Heart right ventricle (tissue), 16 donors: ENCODE results near the gene SFMBT2. TPM values are rescaled to one million over a fixed set of nuclear protein-coding genes. Genes with fewer than 3 reads are reported as not detected.

Source experiments
- ATAC-seq, 8 donors: fragments of 200-7000 bp; cut with Tn5 transposase; one replicate each; pipeline ENCODE4 v1.9.1; 2020; ENCODE audit warnings: mild to moderate bottlenecking in 8 of 8, moderate library complexity in 8 of 8, moderate number of reproducible peaks in 1 of 8
- DNase-seq, 2 donors: peaks; one replicate each; pipeline ENCODE4 v3.0.0-alpha.2; 2020
- H3K27ac ChIP-seq, 10 donors: fragments of 200-600 bp; sonication (generic) in 2 of 10; one replicate each; pipeline versions ENCODE4 v1.5.0 to v1.8.0; 2020 to 2022; ENCODE audit warnings: mild to moderate bottlenecking in 3 of 10
- H3K27me3 ChIP-seq, 7 donors: fragments of 200-600 bp; one replicate each; pipeline ENCODE4 v1.8.0; 2021 to 2022; ENCODE audit warnings: mild to moderate bottlenecking in 2 of 7
- H3K36me3 ChIP-seq, 9 donors: fragments of 200-600 bp; sonication (generic) in 1 of 9; one replicate each; pipeline versions ENCODE4 v1.5.0 to v1.8.0; 2020 to 2022; ENCODE audit warnings: mild to moderate bottlenecking in 2 of 9
- H3K4me1 ChIP-seq, 9 donors: fragments of 200-600 bp; sonication (generic) in 1 of 9; one replicate each; pipeline versions ENCODE4 v1.5.0 to v1.8.0; 2020 to 2022; ENCODE audit warnings: mild to moderate bottlenecking in 4 of 9
- H3K4me3 ChIP-seq, 10 donors: fragments of 200-600 bp; sonication (generic) in 2 of 10; one replicate each; pipeline versions ENCODE4 v1.5.0 to v1.8.0; 2020 to 2022; ENCODE audit warnings: mild to moderate bottlenecking in 7 of 10, moderate library complexity in 2 of 10
- H3K9me3 ChIP-seq, 11 donors: fragments of 200-600 bp in 10 of 11; sonication (generic) in 2 of 11; one replicate each; pipeline versions ENCODE4 v1.5.0 to v1.8.0; 2013 to 2022; ENCODE audit warnings: mild to moderate bottlenecking in 2 of 11, control low read depth in 1 of 11, moderate library complexity in 1 of 11
- WGBS, 2 donors: extraction: QIAGEN DNeasy Blood & Tissue Kit; methylation state at CpG; one replicate each; pipeline ENCODE4 v1.1.7; 2013; ENCODE audit warnings: inconsistent platforms in 1 of 2; 5-methylcytosine and 5-hydroxymethylcytosine counted together
- intact Hi-C, 10 donors: fragments of 100-400 bp; cut with DNase I; formaldehyde crosslinking; loops; one replicate each; pipeline versions ENCODE4 v1.11.1 to v1.14.2; 2022
- polyA plus RNA-seq, 2 donors: library from polyadenylated mRNA; stranded (reverse); fragments of 200-250 nt; gene quantifications; one replicate each; pipeline ENCODE4 v1.2.3, GENCODE V29; 2013
- total RNA-seq, 10 donors: library from RNA; stranded (reverse); fragmentation: NEBNext Ultra II Directional in 3 of 10; extraction: Animal tissue kit (Norgen Biotek cat#: 25700) in 3 of 10; gene quantifications; one replicate each; pipeline versions ENCODE4 v1.2.1 to v1.2.4, GENCODE V29; 2021 to 2023
- TF ChIP-seq, protein P1 (sequence below), 9 donors: fragments of 200-600 bp; sonication (generic) in 2 of 9; IDR thresholded peaks; one replicate each; pipeline versions ENCODE4 v1.5.0 to v1.8.0; 2021 to 2022; ENCODE audit warnings: antibody characterized with exemption in 9 of 9, mild to moderate bottlenecking in 5 of 9, moderate library complexity in 1 of 9
- donor health status: Arrhythmogenic right ventricular cardiomyopathy.
- donor health status: ischemic (EF 13 %, LVEDD 7.1; RV severe dilation, severe dysfunction).
- donor health status: healthy with polysubstance abuse.
- donor health status: DM: no; HTN: yes; CAD: no.
- donor health status: DM: no; HTN: no; CAD: no.
- donor health status: ischemic (EF 25% LVEDD 6.9; RV normal size, moderate dysfunction).
- donor health status: ischemic (EF 25% LVEDD 5.7; RV mildly dilated, moderate dysfunction).
- donor health status: healthy.
- donor health status: DM: yes; HTN: yes; CAD: no.
- donor health status: Ischemic cardiomyopathy.
- donor health status: ischemic (EF 35%, LVEDD 5.7; RV mildly dilated, moderate dysfunction).
- donor health status: nonischemic (EF 11% LVEDD 7.7; RV severe dilation, severe dysfunction).
- donor health status: DM: yes; HTN: yes; CAD: no.
- donor health status: PGD.
- donor health status: ischemic (EF 29% LVEDD 5.4; RV normal size, mild dysfunction).
- donor health status: nonischemic (EF 23%, LVEDD 6.1; RV moderate dilation, normal function).

The SFMBT2 gene
- total and polyA plus RNA-seq, 12 donors, result 4.1 to 14.2 (median 10.0) TPM

GRCh38 chr10:7298495-7298894 is 112.3 kb downstream of the SFMBT2 start:
- intact Hi-C loops, result no loop called here
- ATAC-seq, result no peak
- Histone ChIP-seq H3K36me3 (no peaks in the 10 kb centered on the region), H3K27me3 (no peaks in the 10 kb centered on the region), H3K9me3 (no peaks in the 10 kb centered on the region), H3K27ac (no peak overlapping the region), H3K4me3 (no peak overlapping the region), H3K4me1 (peaks cover 0 to 33% (median 22%) of the 10 kb centered on the region in 9 donors)
- TF ChIP-seq, protein P1, sequence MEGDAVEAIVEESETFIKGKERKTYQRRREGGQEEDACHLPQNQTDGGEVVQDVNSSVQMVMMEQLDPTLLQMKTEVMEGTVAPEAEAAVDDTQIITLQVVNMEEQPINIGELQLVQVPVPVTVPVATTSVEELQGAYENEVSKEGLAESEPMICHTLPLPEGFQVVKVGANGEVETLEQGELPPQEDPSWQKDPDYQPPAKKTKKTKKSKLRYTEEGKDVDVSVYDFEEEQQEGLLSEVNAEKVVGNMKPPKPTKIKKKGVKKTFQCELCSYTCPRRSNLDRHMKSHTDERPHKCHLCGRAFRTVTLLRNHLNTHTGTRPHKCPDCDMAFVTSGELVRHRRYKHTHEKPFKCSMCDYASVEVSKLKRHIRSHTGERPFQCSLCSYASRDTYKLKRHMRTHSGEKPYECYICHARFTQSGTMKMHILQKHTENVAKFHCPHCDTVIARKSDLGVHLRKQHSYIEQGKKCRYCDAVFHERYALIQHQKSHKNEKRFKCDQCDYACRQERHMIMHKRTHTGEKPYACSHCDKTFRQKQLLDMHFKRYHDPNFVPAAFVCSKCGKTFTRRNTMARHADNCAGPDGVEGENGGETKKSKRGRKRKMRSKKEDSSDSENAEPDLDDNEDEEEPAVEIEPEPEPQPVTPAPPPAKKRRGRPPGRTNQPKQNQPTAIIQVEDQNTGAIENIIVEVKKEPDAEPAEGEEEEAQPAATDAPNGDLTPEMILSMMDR (IDR thresholded peaks at IDR 0.05), result no peak
- WGBS, 2 donors, result 90% methylated on average over 7 of the region's 7 CpGs
- no peak for DNase-seq

DNA sequence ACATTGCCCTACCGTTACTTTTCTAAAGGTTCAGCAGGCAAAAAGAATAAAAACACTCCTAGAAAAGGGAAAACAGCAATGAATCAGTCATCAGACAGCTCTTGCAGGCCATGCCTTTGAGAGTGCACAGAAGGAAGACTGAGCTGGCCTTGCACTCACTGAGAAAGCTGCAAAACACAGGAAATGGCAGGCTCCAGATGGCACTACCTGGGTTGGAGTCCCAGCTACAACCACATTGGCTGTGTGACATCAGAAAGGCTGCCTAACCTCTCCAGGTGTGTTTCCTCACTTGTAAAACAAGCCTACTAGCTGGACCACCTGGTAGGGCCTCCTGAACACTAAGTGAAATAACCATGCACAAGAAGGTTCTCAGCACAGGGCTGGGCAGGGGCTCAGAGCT is 113.7 kb downstream of the SFMBT2 start:
- WGBS, 2 donors, result 88 to 97% methylated on average over 1 of the region's 1 CpG
- intact Hi-C loops, result no loop called here
- DNase-seq, result no peak
- no peak for ATAC-seq
- Histone ChIP-seq H3K27me3 (no peaks in the 10 kb centered on the region), H3K27ac (no peak overlapping the region), H3K4me1 (peaks cover 0 to 33% (median 18%) of the 10 kb centered on the region in 9 donors), H3K36me3 (no peaks in the 10 kb centered on the region), H3K4me3 (no peak overlapping the region), H3K9me3 (no peaks in the 10 kb centered on the region)
- TF ChIP-seq, protein P1 (IDR thresholded peaks at IDR 0.05), result no peak

DNA sequence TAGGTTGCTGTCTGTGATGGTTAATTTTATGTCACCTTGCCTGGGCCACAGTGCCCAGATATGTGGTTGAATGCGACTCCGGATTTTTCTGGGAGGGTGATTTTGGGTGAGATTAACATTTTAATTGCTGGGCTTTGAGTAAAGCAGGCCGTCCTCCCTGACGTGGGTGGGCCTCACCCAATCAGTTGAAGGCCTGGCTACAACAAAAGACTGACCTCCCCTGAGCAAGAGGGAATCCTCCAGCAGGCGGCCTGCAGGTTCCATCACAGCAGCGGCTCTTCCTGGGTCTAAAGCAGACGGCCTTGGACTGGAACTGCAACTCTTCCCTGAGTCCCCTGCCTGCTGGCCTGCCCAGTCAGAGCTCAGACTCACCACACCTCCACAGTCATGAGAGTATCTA is 114.2 kb downstream of the SFMBT2 start:
- peaks cover 0 to 33% (median 14%) of the 10 kb centered on the region in 9 donors for H3K4me1 ChIP-seq
- TF ChIP-seq, protein P1 (IDR thresholded peaks at IDR 0.05), result no peak
- H3K36me3 ChIP-seq, result no peaks in the 10 kb centered on the region
- H3K4me3 ChIP-seq, result no peak overlapping the region
- intact Hi-C loops, result no loop called here
- DNase-seq (no peak), ATAC-seq (no peak)
- H3K27me3 ChIP-seq, result no peaks in the 10 kb centered on the region
- WGBS, 2 donors, result 93 to 99% methylated on average over 7 of the region's 7 CpGs
- H3K27ac ChIP-seq, result no peak overlapping the region
- no peaks in the 10 kb centered on the region for H3K9me3 ChIP-seq

GRCh38 chr10:7296076-7296475 is 114.8 kb downstream of the SFMBT2 start:
- no peak for DNase-seq
- no peaks in the 10 kb centered on the region for H3K36me3 ChIP-seq
- no peaks in the 10 kb centered on the region for H3K27me3 ChIP-seq
- ATAC-seq, result no peak
- H3K4me3 ChIP-seq, result no peak overlapping the region
- peaks cover 0 to 30% (median 10%) of the 10 kb centered on the region in 9 donors for H3K4me1 ChIP-seq
- TF ChIP-seq, protein P1 (IDR thresholded peaks at IDR 0.05), result no peak
- intact Hi-C loops, result no loop called here
- no peak overlapping the region for H3K27ac ChIP-seq
- no peaks in the 10 kb centered on the region for H3K9me3 ChIP-seq
